Measurements from ENCODE around the gene HAUS1. TPM values are rescaled to one million over a fixed set of nuclear protein-coding genes. Genes with fewer than 3 reads are reported as not detected.
"Not testable (repeated sequence)": the region's sequence is repeated elsewhere in the genome, so short reads cannot be mapped to it uniquely, and the experiment has no call there.

HAUS1 gene
- total RNA-seq, 1 donor from 2014 or later: 49.0 TPM

- peaks cover 7% of the 10 kb centered on the region for H3K9me3 Mint-ChIP-seq
- no peaks in the 10 kb centered on the region for H3K4me1 Mint-ChIP-seq
- no peak overlapping the region for H3K4me3 Mint-ChIP-seq
- DNase-seq (ENCODE audit: low spot score in 2 of 2, unreplicated experiment in 2 of 2): no peak
- TF ChIP-seq CTCF (IDR thresholded peaks at IDR 0.05; ENCODE audit: unreplicated experiment): no peak
- peaks cover 48% of the 10 kb centered on the region for H3K36me3 Mint-ChIP-seq
- H3K27me3 Mint-ChIP-seq (ENCODE audit: low read depth): no peaks in the 10 kb centered on the region
- no peak overlapping the region for H3K27ac Mint-ChIP-seq
Measured at GRCh38 chr18:46110406-46110805, 6.2 kb downstream of the HAUS1 start.

- no peak overlapping the region for H3K4me3 Mint-ChIP-seq
- H3K27ac Mint-ChIP-seq: peak overlapping the region; percentile 10
- no peaks in the 10 kb centered on the region for H3K4me1 Mint-ChIP-seq
- no peak for DNase-seq (ENCODE audit: low spot score in 2 of 2, unreplicated experiment in 2 of 2)
- no peak for TF ChIP-seq CTCF (IDR thresholded peaks at IDR 0.05; ENCODE audit: unreplicated experiment)
- H3K9me3 Mint-ChIP-seq: peaks cover 7% of the 10 kb centered on the region
- peaks cover 54% of the 10 kb centered on the region for H3K36me3 Mint-ChIP-seq
- H3K27me3 Mint-ChIP-seq (ENCODE audit: low read depth): no peaks in the 10 kb centered on the region
Measured at GRCh38 chr18:46113751-46114150, 9.6 kb downstream of the HAUS1 start.

GRCh38 chr18:46126625-46127024 is 22.4 kb downstream of the HAUS1 start:
- H3K36me3 Mint-ChIP-seq: peaks cover 35% of the 10 kb centered on the region
- not testable (repeated sequence) for H3K4me3 Mint-ChIP-seq; H3K27me3 Mint-ChIP-seq (ENCODE audit: low read depth); DNase-seq (ENCODE audit: low spot score in 2 of 2, unreplicated experiment in 2 of 2); H3K27ac Mint-ChIP-seq; H3K9me3 Mint-ChIP-seq; H3K4me1 Mint-ChIP-seq

GRCh38 chr18:46130061-46130460 is 25.9 kb downstream of the HAUS1 start:
- Mint-ChIP-seq H3K27me3 (ENCODE audit: low read depth) (no peaks in the 10 kb centered on the region), H3K4me1 (no peaks in the 10 kb centered on the region), H3K36me3 (peaks cover 28% of the 10 kb centered on the region), H3K9me3 (no peaks in the 10 kb centered on the region), H3K27ac (no peak overlapping the region), H3K4me3 (no peak overlapping the region)
- no peak for DNase-seq (ENCODE audit: low spot score in 2 of 2, unreplicated experiment in 2 of 2)
- no peak for TF ChIP-seq CTCF (IDR thresholded peaks at IDR 0.05; ENCODE audit: unreplicated experiment)

GRCh38 chr18:46130549-46130948 is 26.4 kb downstream of the HAUS1 start:
- peaks cover 28% of the 10 kb centered on the region for H3K36me3 Mint-ChIP-seq
- not testable (repeated sequence) for H3K4me1 Mint-ChIP-seq; H3K9me3 Mint-ChIP-seq; H3K4me3 Mint-ChIP-seq; DNase-seq (ENCODE audit: low spot score in 2 of 2, unreplicated experiment in 2 of 2); H3K27me3 Mint-ChIP-seq (ENCODE audit: low read depth); H3K27ac Mint-ChIP-seq

- H3K4me1 Mint-ChIP-seq: no peaks in the 10 kb centered on the region
- no peak for DNase-seq (ENCODE audit: low spot score in 2 of 2, unreplicated experiment in 2 of 2)
- no peaks in the 10 kb centered on the region for H3K9me3 Mint-ChIP-seq
- H3K4me3 Mint-ChIP-seq: no peak overlapping the region
- H3K27me3 Mint-ChIP-seq (ENCODE audit: low read depth): no peaks in the 10 kb centered on the region
- no peak overlapping the region for H3K27ac Mint-ChIP-seq
- TF ChIP-seq CTCF (IDR thresholded peaks at IDR 0.05; ENCODE audit: unreplicated experiment): no peak
- H3K36me3 Mint-ChIP-seq: peaks cover 13% of the 10 kb centered on the region
Measured at GRCh38 chr18:46133534-46133933, 29.3 kb downstream of the HAUS1 start.

Data from mesothelial cell of epicardium (in vitro differentiated cells).